Omental fat pad (tissue), 4 donors: ENCODE measurements around the gene PCP2. TPM values are rescaled to one million over a fixed set of nuclear protein-coding genes. Genes with fewer than 3 reads are reported as not detected.

Source experiments
- ATAC-seq: fragments of 150-250 bp; one replicate; pipeline ENCODE4 v1.9.1; 2016; ENCODE audit warnings: mild to moderate bottlenecking, moderate library complexity; ENCODE audit not compliant: low FRiP score
- DNase-seq: peaks from one replicate; pipeline ENCODE4 v3.0.0-alpha.2; 2019; ENCODE audit warnings: low spot score
- CTCF ChIP-seq, 3 donors: fragments of 450-650 bp; IDR thresholded peaks; one replicate each; pipeline ENCODE4 v1.5.1; 2016 to 2017; ENCODE audit warnings: antibody characterized with exemption in 3 of 3, mild to moderate bottlenecking in 3 of 3, moderate library complexity in 2 of 3
- total RNA-seq, 4 donors: library from RNA; depleted of rRNA; stranded (reverse); fragments of >200 nt; gene quantifications; one replicate each; pipeline ENCODE4 v1.1.0, GENCODE V29; 2016

The PCP2 gene
- total RNA-seq, 4 donors from 2014 or later = not detected

GRCh38 chr19:7670790-7671189 is 37.3 kb upstream of the PCP2 start:
- ATAC-seq = no peak
- no peak for TF ChIP-seq CTCF (IDR thresholded peaks at IDR 0.05)
- DNase-seq = no peak

DNA sequence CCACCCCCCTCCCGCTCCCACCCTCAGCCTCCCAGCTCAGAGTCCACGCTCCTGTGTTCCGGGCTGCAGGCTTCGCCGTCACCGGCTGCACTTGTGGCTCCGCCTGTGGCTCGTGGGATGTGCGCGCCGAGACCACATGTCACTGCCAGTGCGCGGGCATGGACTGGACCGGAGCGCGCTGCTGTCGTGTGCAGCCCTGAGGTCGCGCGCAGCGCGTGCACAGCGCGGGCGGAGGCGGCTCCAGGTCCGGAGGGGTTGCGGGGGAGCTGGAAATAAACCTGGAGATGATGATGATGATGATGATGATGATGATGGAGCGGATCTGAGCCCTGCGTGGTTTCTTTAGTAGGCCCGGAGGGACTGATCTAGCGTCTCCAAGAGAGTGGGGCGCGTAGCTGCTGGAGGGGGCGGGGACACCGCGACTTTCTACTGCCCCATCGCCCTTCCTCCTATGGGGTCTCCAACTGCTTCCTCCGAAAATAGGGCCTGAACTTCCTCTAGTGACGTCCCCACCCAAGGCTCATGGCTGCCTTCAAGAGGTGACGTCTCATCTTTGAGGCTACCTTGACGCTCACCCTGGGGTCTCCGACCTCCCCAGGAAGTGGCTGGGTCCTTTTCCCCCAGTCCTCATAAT is 36.7 kb upstream of the PCP2 start:
- no peak for TF ChIP-seq CTCF (IDR thresholded peaks at IDR 0.05)
- ATAC-seq (no peak), DNase-seq (no peak)

DNA sequence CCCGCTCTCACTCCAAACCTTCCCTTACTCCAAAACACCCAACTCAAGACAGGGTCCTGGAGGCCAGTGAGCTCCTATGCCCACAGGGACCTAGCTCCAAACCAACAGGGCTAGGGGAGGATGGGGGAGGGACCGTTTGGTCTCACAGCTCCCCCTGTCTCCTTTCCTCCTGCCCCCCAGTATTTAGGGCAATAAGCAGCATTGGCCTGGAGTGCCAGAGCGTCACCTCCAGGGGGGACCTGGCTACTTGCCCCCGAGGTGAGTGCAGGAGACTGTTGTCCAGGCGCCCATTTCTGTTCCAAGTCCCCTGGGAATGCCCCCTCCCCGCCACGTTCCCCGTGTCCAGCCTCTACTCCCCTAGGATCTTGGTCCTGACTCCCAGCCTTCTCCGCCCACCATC is 36.1 kb upstream of the PCP2 start:
- ATAC-seq (no peak), DNase-seq (no peak)
- TF ChIP-seq CTCF (IDR thresholded peaks at IDR 0.05) = no peak

DNA sequence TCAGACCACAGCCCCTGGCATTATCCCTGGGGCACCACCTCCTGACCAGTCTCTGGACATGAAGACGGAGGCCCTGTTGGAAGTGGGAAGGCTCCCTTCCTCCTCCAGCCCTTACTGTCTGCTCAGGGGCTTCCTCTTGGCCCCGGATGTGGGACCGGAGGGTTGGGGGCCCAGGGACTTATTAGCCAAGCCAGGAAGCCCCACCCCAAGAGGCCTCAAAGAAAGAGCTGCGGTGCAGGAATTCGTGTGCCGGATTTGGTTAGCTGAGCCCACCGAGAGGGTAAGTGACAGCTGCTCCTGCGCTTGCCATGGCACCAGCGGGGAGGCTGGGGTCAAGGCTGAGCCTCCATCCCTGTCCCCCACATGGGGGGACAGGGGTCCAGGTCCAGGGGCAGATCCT is 35.3 kb upstream of the PCP2 start, which contains the start of gene RETN:
RETN (plus strand) TSS at position 208 of the 400 bp plus-strand sequence. CDS start 278 bp downstream, outside the sequence.
- no peak for TF ChIP-seq CTCF (IDR thresholded peaks at IDR 0.05)
- ATAC-seq = no peak
- no peak for DNase-seq

- DNase-seq = no peak
- TF ChIP-seq CTCF (IDR thresholded peaks at IDR 0.05) = no peak
- ATAC-seq = no peak
These were observed 31.6 kb upstream of the PCP2 start for GRCh38 chr19:7665076-7665475.

DNA sequence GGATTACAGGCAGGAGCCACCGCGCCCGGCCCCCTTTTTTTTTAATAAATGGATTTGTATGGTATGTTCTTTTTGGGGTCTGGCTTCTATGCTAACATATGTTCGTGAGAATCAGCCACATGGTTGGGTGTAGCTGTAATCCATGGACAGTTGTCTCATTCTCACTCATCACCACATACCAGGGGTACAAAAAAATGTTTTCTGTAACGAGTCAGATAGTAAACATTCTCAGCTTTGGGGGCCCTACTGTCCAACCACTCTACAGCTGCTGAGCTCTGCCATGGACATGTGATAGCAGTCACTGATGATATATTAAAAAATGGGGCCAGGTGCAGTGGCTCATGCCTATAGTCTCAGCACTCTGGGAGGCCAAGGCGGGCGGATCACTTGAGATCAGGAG is 30.2 kb upstream of the PCP2 start:
- DNase-seq = no peak
- TF ChIP-seq CTCF (IDR thresholded peaks at IDR 0.05) = no peak
- no peak for ATAC-seq

DNA sequence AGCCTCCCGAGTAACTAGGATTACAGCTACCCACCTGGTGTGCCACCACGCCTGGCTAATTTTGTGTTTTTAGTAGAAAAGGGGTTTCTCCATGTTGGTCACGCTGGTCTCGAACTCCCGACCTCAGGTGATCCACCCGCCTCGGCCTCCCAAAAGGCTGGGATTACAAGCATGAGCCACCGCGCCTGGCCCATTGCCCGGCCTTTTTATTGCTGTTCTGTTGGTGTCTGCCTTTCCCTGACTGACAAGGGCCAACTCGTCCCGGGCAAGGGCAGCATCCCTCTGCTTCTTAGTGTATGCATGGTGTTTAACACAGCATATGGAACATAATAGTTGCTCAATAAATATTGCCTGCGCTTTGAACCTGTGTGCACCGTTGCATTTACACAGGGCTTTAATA is 29.1 kb upstream of the PCP2 start:
- TF ChIP-seq CTCF (IDR thresholded peaks at IDR 0.05) = no peak
- no peak for ATAC-seq
- no peak for DNase-seq
